ENCODE results near the gene ERCC3.

DNA sequence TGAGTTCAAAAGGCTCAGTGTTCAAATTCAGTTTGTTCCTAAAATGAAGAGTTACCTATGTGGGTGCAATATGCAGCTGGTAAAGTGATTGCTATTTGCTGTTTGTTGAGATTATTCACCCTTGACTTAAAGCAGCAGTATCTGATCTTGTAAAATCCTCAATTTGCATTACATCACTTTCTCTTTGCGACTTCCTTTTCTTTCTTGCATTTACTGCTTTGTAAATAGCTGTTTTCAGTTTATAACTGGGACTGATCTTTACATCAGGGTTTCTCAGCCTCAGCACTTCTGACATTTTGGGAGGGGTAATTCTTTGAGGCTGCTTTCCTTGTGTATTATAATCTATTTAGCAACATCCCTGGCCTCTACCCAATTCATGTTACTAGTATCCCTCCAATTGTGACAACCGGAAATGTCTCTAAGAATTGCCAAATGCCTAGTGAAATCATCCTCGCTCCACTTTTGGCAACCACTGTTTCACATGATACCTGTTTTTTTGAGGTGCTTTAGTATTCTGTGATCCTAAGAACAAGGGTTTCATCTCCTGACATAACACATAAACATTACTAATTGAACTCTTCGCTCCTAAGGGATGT is 12.1 kb upstream of the ERCC3 start:
- no peak for TF ChIP-seq EZH2 (IDR thresholded peaks at IDR 0.05; ENCODE audit: low read length, missing control alignments)
- no peak for TF ChIP-seq CTCF (conservative IDR thresholded peaks at IDR 0.05 in 1 of 2, IDR thresholded peaks at IDR 0.05 in 1 of 2; ENCODE audit: low read depth in 1 of 2, low read length in 2 of 2)
